SK-N-MC (cell line): ENCODE results near the gene CPLX1.

Experiments
- DNase-seq: peaks from one replicate; pipeline ENCODE4 v3.0.0-alpha.2; 2011; ENCODE audit warnings: low read depth, low spot score
- H3K27ac ChIP-seq: fragments of 200-600 bp; sonication (generic); 2 replicates; pipeline ENCODE4 v1.5.1; 2016; ENCODE audit warnings: mixed run types
- H3K36me3 ChIP-seq: fragments of 200-600 bp; sonication (generic); 2 replicates; pipeline ENCODE4 v1.6.1; 2017; ENCODE audit warnings: antibody characterized with exemption, low read length, mixed read lengths; ENCODE audit not compliant: insufficient read depth
- H3K4me3 ChIP-seq: fragments of 200-600 bp; sonication (generic); 2 replicates; pipeline ENCODE4 v1.5.1; 2016
- H3K9ac ChIP-seq: fragments of 200-600 bp; sonication (generic); 2 replicates; pipeline ENCODE4 v1.8.0; 2017; ENCODE audit warnings: mixed run types, mixed read lengths; ENCODE audit not compliant: insufficient read length
- H3K9me3 ChIP-seq: fragments of 200-600 bp; sonication (generic); 2 replicates; pipeline ENCODE4 v1.6.1; 2017; ENCODE audit warnings: low read depth, mild to moderate bottlenecking, antibody characterized with exemption, low read length, moderate library complexity, mixed read lengths
- EZH2 ChIP-seq: fragments of 200-600 bp; sonication (generic); IDR thresholded peaks from one replicate; pipeline ENCODE4 v1.6.1; 2017; ENCODE audit warnings: antibody characterized with exemption
- FOXP2 ChIP-seq: optimal IDR thresholded peaks from 2 replicates; pipeline ENCODE3; 2011; ENCODE audit warnings: mild to moderate bottlenecking, moderate library complexity; ENCODE audit not compliant: insufficient read depth; ENCODE audit errors: extremely low read length, control extremely low read depth
- POLR2AphosphoS5 ChIP-seq: IDR thresholded peaks from 2 replicates; pipeline ENCODE4 v1.6.1; 2012; ENCODE audit warnings: mild to moderate bottlenecking, low read depth, low read length, borderline replicate concordance

CPLX1 gene

DNA sequence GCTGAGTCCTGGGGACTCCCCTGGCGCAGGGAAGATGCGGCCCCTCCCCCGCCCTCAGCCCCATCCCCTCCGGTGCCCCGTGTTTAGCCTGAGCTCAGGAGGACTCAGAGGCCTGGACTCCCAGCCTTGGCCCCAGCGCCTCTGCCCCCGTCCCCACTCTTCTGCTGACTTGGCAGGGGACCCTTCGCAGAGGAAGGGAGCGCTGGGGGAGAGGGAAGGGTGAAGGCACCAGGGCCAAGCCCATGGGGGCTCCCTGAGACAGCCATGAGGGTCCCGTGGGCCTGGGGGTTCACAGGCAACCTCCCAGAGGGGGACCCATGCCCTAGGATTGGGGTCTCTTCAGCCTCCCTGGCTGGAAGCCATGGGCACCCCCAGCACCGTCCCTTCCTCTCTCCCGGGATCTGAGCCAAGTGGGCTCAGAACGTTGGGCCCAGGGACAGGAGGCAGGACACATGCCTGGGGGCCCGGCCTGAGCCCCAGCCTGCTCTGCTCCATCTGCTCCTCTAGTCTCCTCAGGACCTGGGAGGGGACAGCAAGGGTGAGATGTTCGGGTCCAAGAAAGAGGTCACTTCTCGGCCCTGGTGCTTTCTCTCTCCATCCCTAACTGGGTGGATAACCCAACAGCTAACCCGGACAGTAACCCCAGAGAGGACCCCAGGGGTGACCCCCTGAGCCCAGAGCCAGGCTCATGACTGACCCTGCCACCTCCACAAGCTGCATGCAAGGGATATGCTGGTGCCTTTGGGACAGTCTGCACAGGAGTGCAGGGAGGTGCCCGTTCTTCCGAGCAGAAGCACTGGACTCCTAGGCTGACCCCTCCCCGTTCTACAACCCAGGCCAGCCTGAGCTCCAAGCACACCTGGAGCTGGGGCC, 1.5 kb upstream of the CPLX1 start:
- DNase-seq = no peak
- Histone ChIP-seq H3K36me3 (no peaks in the 10 kb centered on the region), H3K27ac (no peak overlapping the region), H3K9me3 (no peaks in the 10 kb centered on the region), H3K9ac (no peak overlapping the region), H3K4me3 (no peak overlapping the region)
- TF ChIP-seq EZH2 (no peak), FOXP2 (no peak), POLR2AphosphoS5 (no peak)

DNA sequence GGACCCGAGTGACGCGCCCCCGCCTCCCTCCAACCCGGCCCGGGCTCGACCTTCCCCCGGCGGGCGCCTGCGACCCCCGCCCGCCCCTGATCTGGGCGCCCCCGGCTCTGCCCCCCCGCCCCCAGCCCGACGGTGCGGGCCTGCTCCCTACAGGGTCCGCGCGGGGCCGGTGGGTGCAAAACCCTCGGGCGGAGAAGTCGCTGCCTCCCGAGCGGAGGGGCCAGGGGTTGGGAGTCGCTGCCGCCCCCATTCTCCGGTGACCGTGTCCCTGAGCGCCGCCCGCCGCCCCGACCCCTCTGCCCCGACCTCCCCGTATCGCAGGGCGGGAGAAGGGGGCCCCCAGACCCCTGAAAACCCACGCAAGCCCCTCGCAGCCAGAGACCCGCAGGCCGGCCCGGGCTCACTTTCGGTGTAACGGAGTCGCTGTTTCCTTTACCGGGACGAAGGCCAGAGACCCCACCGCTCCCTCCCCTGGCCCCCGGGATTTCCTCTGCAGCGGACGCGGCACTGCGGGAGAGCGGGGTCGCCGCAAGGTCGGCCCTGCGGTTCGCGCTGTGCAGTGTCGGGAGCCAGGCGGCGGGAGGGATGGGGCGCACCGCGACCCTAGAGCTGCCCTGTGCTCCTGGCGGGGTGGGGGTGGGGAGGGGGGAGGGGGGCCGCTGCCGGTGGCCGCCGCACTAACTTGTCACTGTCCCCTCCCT, 729 bp upstream of the CPLX1 start:
- TF ChIP-seq FOXP2 (no peak), POLR2AphosphoS5 (no peak)
- H3K9me3 ChIP-seq = no peaks in the 10 kb centered on the region
- no peaks in the 10 kb centered on the region for H3K36me3 ChIP-seq
- no peak for DNase-seq
- H3K4me3 ChIP-seq = peak overlapping the region; percentile 38; the same call in 1 of the 2 replicates
- H3K27ac ChIP-seq = no peak overlapping the region
- no peak overlapping the region for H3K9ac ChIP-seq

- DNase-seq = no peak
- TF ChIP-seq POLR2AphosphoS5 = no peak
- no peak for TF ChIP-seq EZH2
- no peak for TF ChIP-seq FOXP2
- H3K4me3 ChIP-seq = peak overlapping the region; percentile 53
- H3K9me3 ChIP-seq = no peaks in the 10 kb centered on the region
- H3K9ac ChIP-seq = no peak overlapping the region
- no peak overlapping the region for H3K27ac ChIP-seq
- H3K36me3 ChIP-seq = no peaks in the 10 kb centered on the region
Observed at GRCh38 chr4:825063-825970, 612 bp downstream of the CPLX1 start.

GRCh38 chr4:824461-825062, 1.4 kb downstream of the CPLX1 start:
- H3K4me3 ChIP-seq = no peak overlapping the region
- no peak for TF ChIP-seq EZH2
- TF ChIP-seq POLR2AphosphoS5 = no peak
- no peak for TF ChIP-seq FOXP2
- no peak overlapping the region for H3K27ac ChIP-seq

DNA sequence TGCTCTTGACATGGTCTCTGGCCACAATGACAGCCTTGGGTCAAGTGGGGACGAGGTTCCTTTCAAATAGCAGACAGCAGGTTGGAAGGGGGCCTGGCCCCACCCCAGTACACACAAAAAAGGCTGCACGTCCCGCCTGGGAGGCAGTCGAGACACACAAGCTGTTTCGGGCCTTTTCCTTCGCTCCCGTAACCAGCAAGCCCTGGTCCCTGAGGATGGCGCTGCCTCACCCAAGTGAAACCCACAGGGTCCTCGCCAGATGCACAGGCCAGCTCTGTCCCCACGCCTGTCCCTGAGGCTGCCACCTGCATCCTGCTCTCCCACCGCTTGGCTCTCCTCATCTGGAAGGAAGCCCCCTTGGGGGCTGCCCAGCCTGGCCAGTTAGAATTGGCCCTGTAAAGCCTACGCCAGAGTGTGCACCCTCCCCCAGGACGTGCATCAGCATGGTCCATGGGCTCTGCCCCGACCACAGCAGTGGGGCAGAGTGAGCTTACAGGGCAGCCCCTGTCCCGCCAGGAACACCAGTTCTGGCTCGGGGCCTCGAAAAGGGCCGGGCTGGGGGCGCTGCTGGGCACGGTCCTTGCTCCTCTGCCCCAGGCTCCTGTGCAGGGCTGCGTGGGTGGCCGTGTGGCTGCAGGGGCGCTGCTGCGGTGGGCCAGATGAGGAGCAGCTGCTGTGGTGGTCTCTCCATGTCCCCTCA, 2.0 kb downstream of the CPLX1 start:
- no peaks in the 10 kb centered on the region for H3K36me3 ChIP-seq
- TF ChIP-seq POLR2AphosphoS5 = no peak
- no peak for TF ChIP-seq FOXP2
- no peak for TF ChIP-seq EZH2
- H3K27ac ChIP-seq = no peak overlapping the region
- no peaks in the 10 kb centered on the region for H3K9me3 ChIP-seq
- DNase-seq = no peak
- no peak overlapping the region for H3K9ac ChIP-seq
- no peak overlapping the region for H3K4me3 ChIP-seq

More at GRCh38 chr4:824461-825062, 1.4 kb downstream of the CPLX1 start:
- no peak for DNase-seq
- no peaks in the 10 kb centered on the region for H3K36me3 ChIP-seq
- no peaks in the 10 kb centered on the region for H3K9me3 ChIP-seq
- H3K9ac ChIP-seq = no peak overlapping the region

- TF ChIP-seq POLR2AphosphoS5 (no peak), FOXP2 (no peak), EZH2 (no peak)
Observed at GRCh38 chr4:823176-823760, 2.7 kb downstream of the CPLX1 start.

More at GRCh38 chr4:823176-823760, 2.7 kb downstream of the CPLX1 start:
- Histone ChIP-seq H3K36me3 (no peaks in the 10 kb centered on the region), H3K4me3 (no peak overlapping the region), H3K27ac (no peak overlapping the region), H3K9ac (no peak overlapping the region), H3K9me3 (no peaks in the 10 kb centered on the region)
- no peak for DNase-seq
